IMR-90 (cell line): ENCODE data around the gene PFKP. TPM values are rescaled to one million over a fixed set of nuclear protein-coding genes. Genes with fewer than 3 reads are reported as not detected.

ENCODE experiments used
- ATAC-seq: fragments of 200-7000 bp; cut with Tn5 transposase; 2 replicates; pipeline ENCODE4 v1.9.1; 2020; ENCODE audit warnings: low read depth, mild to moderate bottlenecking, moderate library complexity
- BruUV-seq: library from RNA; stranded (reverse); fragments of 400-500 nt; replicated peaks from 2 replicates; lab custom pipeline; 2021; lab: Mats Ljungman, UMichigan
- CTCF ChIA-PET: fragments of 300-600 bp; formaldehyde crosslinking; extraction: SDS; loops from one replicate; lab custom pipeline; 2021; ENCODE audit warnings: antibody characterized with exemption; lab: Yijun Ruan, JAX
- POLR2A ChIA-PET: fragments of 300-600 bp; sonication (Branson Sonifier 250); formaldehyde crosslinking; loops from one replicate; lab custom pipeline; 2022; ENCODE audit warnings: antibody characterized with exemption; ENCODE audit not compliant: unreplicated experiment; lab: Charles Lee
- DNase-seq: peaks from one replicate; pipeline ENCODE4 v3.0.0; 2013
- H2AFZ ChIP-seq: replicated peaks from 2 replicates; pipeline ENCODE3; 2013; ENCODE audit warnings: low read length, mild to moderate bottlenecking; ENCODE audit not compliant: poor library complexity
- H2AK5ac ChIP-seq: 2 replicates; pipeline ENCODE4 v1.6.1; 2013; ENCODE audit warnings: low read depth, low read length, inconsistent platforms
- H2AK9ac ChIP-seq: replicated peaks from 2 replicates; pipeline ENCODE3; 2013; ENCODE audit warnings: mild to moderate bottlenecking, low read depth, low read length, moderate library complexity; ENCODE audit not compliant: poor library complexity
- H2BK120ac ChIP-seq: 2 replicates; pipeline ENCODE4 v1.6.1; 2013; ENCODE audit warnings: low read depth, low read length, inconsistent platforms
- H2BK15ac ChIP-seq: 3 replicates; pipeline ENCODE4 v1.6.1; 2013; ENCODE audit warnings: low read depth, low read length, inconsistent platforms
- H2BK20ac ChIP-seq: 2 replicates; pipeline ENCODE4 v1.6.1; 2013; ENCODE audit warnings: low read depth, mild to moderate bottlenecking, inconsistent platforms, low read length, moderate library complexity
- H2BK5ac ChIP-seq: 2 replicates; pipeline ENCODE4 v1.6.1; 2013; ENCODE audit warnings: mild to moderate bottlenecking, low read depth, low read length, inconsistent platforms; ENCODE audit not compliant: poor library complexity, severe bottlenecking
- H3K14ac ChIP-seq: replicated peaks from 2 replicates; pipeline ENCODE4 v1.6.1; 2013; ENCODE audit warnings: low read depth, low read length, inconsistent platforms
- H3K18ac ChIP-seq: 2 replicates; pipeline ENCODE4 v1.6.1; 2013; ENCODE audit warnings: low read depth, low read length, control low read depth
- H3K23ac ChIP-seq: 2 replicates; pipeline ENCODE4 v1.6.1; 2013; ENCODE audit warnings: low read depth, low read length, inconsistent platforms
- H3K27ac ChIP-seq: 2 replicates; pipeline ENCODE4 v1.5.1; 2013; ENCODE audit warnings: mild to moderate bottlenecking, control low read depth, low read length; ENCODE audit not compliant: insufficient read depth
- H3K27me3 ChIP-seq: 2 replicates; pipeline ENCODE4 v1.6.1; 2013; ENCODE audit warnings: low read length; ENCODE audit not compliant: control insufficient read depth, insufficient read depth
- H3K36me3 ChIP-seq: 2 replicates; pipeline ENCODE4 v1.6.1; 2013; ENCODE audit warnings: low read length, mixed read lengths; ENCODE audit not compliant: control insufficient read depth, insufficient read depth
- H3K4ac ChIP-seq: 2 replicates; pipeline ENCODE4 v1.6.1; 2013; ENCODE audit warnings: low read depth, low read length, inconsistent platforms
- H3K4me1 ChIP-seq: 2 replicates; pipeline ENCODE4 v1.6.1; 2013; ENCODE audit warnings: low read length, mixed read lengths; ENCODE audit not compliant: control insufficient read depth, insufficient read depth
- H3K4me2 ChIP-seq: 2 replicates; pipeline ENCODE4 v1.6.1; 2013; ENCODE audit warnings: low read depth, mild to moderate bottlenecking, control low read depth, low read length, moderate library complexity
- H3K4me3 ChIP-seq: 2 replicates; pipeline ENCODE4 v1.5.1; 2013; ENCODE audit warnings: low read depth, mild to moderate bottlenecking, control low read depth, low read length, moderate library complexity; ENCODE audit not compliant: insufficient read depth
- H3K56ac ChIP-seq: 2 replicates; pipeline ENCODE4 v1.6.1; 2013; ENCODE audit warnings: low read length, inconsistent platforms; ENCODE audit not compliant: insufficient read depth; ENCODE audit errors: extremely low read depth
- H3K79me1 ChIP-seq, 2 experiments: 2 replicates each; pipeline ENCODE4 v1.6.1; 2013; ENCODE audit warnings: low read length in 2 of 2, inconsistent platforms in 1 of 2, low read depth in 1 of 2
- H3K9ac ChIP-seq: 2 replicates; pipeline ENCODE4 v1.6.1; 2013; ENCODE audit warnings: low read depth, low read length, control low read depth
- H3K9me1 ChIP-seq: 2 replicates; pipeline ENCODE4 v1.6.1; 2013; ENCODE audit warnings: low read length, inconsistent platforms; ENCODE audit not compliant: insufficient read depth
- H3K9me3 ChIP-seq: 2 replicates; pipeline ENCODE4 v1.6.1; 2013; ENCODE audit warnings: low read length; ENCODE audit not compliant: control insufficient read depth, insufficient read depth
- H4K20me1 ChIP-seq: 2 replicates; pipeline ENCODE4 v1.6.1; 2013; ENCODE audit warnings: low read length, inconsistent platforms; ENCODE audit not compliant: insufficient read depth
- H4K5ac ChIP-seq: 2 replicates; pipeline ENCODE4 v1.6.1; 2013; ENCODE audit warnings: mild to moderate bottlenecking, low read depth, low read length, control low read depth
- H4K8ac ChIP-seq, 2 experiments: 2 replicates each; pipeline ENCODE4 v1.6.1; 2013; ENCODE audit warnings: low read depth in 2 of 2, low read length in 2 of 2, control low read depth in 1 of 2, inconsistent platforms in 1 of 2
- H4K91ac ChIP-seq: 2 replicates; pipeline ENCODE4 v1.6.1; 2013; ENCODE audit warnings: low read depth, low read length, inconsistent platforms; ENCODE audit not compliant: insufficient read depth
- BHLHE40 ChIP-seq: fragments of 150-350 bp; IDR thresholded peaks from 2 replicates; pipeline ENCODE4 v1.6.1; 2016; ENCODE audit warnings: mild to moderate bottlenecking, low read depth, low read length
- CEBPB ChIP-seq: IDR thresholded peaks from 2 replicates; pipeline ENCODE4 v1.6.1; 2012; ENCODE audit warnings: low read depth, low read length, improper control_type of control experiment
- CHD1 ChIP-seq: IDR thresholded peaks from 2 replicates; pipeline ENCODE4 v1.6.1; 2012; ENCODE audit warnings: low read depth, low read length, improper control_type of control experiment
- FOS ChIP-seq: fragments of 150-350 bp; IDR thresholded peaks from 2 replicates; pipeline ENCODE4 v1.6.1; 2016; ENCODE audit warnings: low read depth, low read length
- MAFK ChIP-seq: IDR thresholded peaks from 2 replicates; pipeline ENCODE4 v1.6.1; 2012; ENCODE audit warnings: low read depth, low read length, improper control_type of control experiment
- MAZ ChIP-seq: IDR thresholded peaks from 2 replicates; pipeline ENCODE4 v1.6.1; 2012; ENCODE audit warnings: low read depth, mild to moderate bottlenecking, low read length, improper control_type of control experiment, moderate library complexity, borderline replicate concordance
- MXI1 ChIP-seq: IDR thresholded peaks from 2 replicates; pipeline ENCODE4 v1.6.1; 2012; ENCODE audit warnings: low read depth, mild to moderate bottlenecking, low read length, moderate library complexity, borderline replicate concordance
- NFE2L2 ChIP-seq: fragments of 150-350 bp; IDR thresholded peaks from 2 replicates; pipeline ENCODE4 v1.6.1; 2016; ENCODE audit warnings: low read depth, mild to moderate bottlenecking, low read length
- POLR2A ChIP-seq: IDR thresholded peaks from 2 replicates; pipeline ENCODE4 v1.6.1; 2012; ENCODE audit warnings: mild to moderate bottlenecking, low read depth, low read length
- RAD21 ChIP-seq: IDR thresholded peaks from 2 replicates; pipeline ENCODE4 v1.6.1; 2012; ENCODE audit warnings: low read length, improper control_type of control experiment
- RFX5 ChIP-seq: IDR thresholded peaks from 2 replicates; pipeline ENCODE4 v1.8.0; 2012; ENCODE audit warnings: low read depth, mild to moderate bottlenecking, low read length, moderate library complexity
- SMC3 ChIP-seq: fragments of 150-350 bp; IDR thresholded peaks from 2 replicates; pipeline ENCODE4 v1.6.1; 2016; ENCODE audit warnings: low read depth, mild to moderate bottlenecking, antibody characterized with exemption, low read length, moderate library complexity
- USF2 ChIP-seq: fragments of 150-350 bp; IDR thresholded peaks from 2 replicates; pipeline ENCODE4 v1.6.1; 2017; ENCODE audit warnings: mild to moderate bottlenecking, antibody characterized with exemption, low read length, low read depth
- WGBS, 2 experiments: methylation state at CpG; one replicate each; pipeline versions ENCODE4 v1.1.5 to v1.1.7; 2013; ENCODE audit warnings: missing lambda C conversion rate in 2 of 2; ENCODE audit not compliant: insufficient read length in 1 of 2; ENCODE audit errors: extremely low coverage in 2 of 2; 5-methylcytosine and 5-hydroxymethylcytosine counted together
- dilution Hi-C: fragments of 300-500 bp; cut with HindIII; formaldehyde crosslinking; loops from one replicate; pipeline ENCODE4 v1.14.3; 2018; ENCODE audit warnings: low sequenced_read_pairs; ENCODE audit not compliant: unreplicated experiment
- in situ Hi-C: fragments of 300-500 bp; cut with MboI; formaldehyde crosslinking; loops from 3 replicates; pipeline ENCODE4 v1.14.3; 2019; ENCODE audit warnings: low sequenced_read_pairs, inconsistent platforms, mixed read lengths
- intact Hi-C: fragments of 100-400 bp; cut with micrococcal nuclease; formaldehyde crosslinking; loops from 2 replicates; pipeline ENCODE4 v1.10.0; 2022
- polyA plus RNA-seq, 3 experiments: library from polyadenylated mRNA; depleted of rRNA; stranded (reverse); fragments of >200 nt; gene quantifications; 2 replicates each; pipeline ENCODE4 v1.2.3, GENCODE V29; 2012; ENCODE audit warnings: low replicate concordance in 1 of 3
- total RNA-seq: library from RNA; depleted of rRNA; stranded (reverse); fragments of >200 nt; gene quantifications from 2 replicates; pipeline ENCODE4 v1.2.3, GENCODE V29; 2012
- TF ChIP-seq, protein P1 (sequence below): fragments of 150-350 bp; IDR thresholded peaks from 2 replicates; pipeline ENCODE4 v1.6.1; 2016; ENCODE audit warnings: low read depth, mild to moderate bottlenecking, low read length, moderate library complexity, borderline replicate concordance
- TF ChIP-seq, protein P2 (sequence below): conservative IDR thresholded peaks from 2 replicates; pipeline ENCODE4 v1.5.1; 2012; ENCODE audit warnings: mild to moderate bottlenecking, low read depth, low read length, improper control_type of control experiment

The PFKP gene
- total and polyA plus RNA-seq, 2 of the 4 experiments (the other 2 are of a cell fraction): 223 to 294 TPM

- H3K4me3 ChIP-seq: no peak overlapping the region
- H2BK5ac ChIP-seq: no peak overlapping the region
- H2BK120ac ChIP-seq: no peak overlapping the region; the same call in 1 of the 2 replicates
- H2AK5ac ChIP-seq: no peak overlapping the region
- TF ChIP-seq USF2 (no peak), BHLHE40 (no peak), RFX5 (no peak), MAFK (no peak), NFE2L2 (no peak), RAD21 (no peak), FOS (no peak), CHD1 (no peak), MAZ (no peak), MXI1 (no peak), CEBPB (no peak), SMC3 (no peak), POLR2A (no peak)
- TF ChIP-seq, protein P1, sequence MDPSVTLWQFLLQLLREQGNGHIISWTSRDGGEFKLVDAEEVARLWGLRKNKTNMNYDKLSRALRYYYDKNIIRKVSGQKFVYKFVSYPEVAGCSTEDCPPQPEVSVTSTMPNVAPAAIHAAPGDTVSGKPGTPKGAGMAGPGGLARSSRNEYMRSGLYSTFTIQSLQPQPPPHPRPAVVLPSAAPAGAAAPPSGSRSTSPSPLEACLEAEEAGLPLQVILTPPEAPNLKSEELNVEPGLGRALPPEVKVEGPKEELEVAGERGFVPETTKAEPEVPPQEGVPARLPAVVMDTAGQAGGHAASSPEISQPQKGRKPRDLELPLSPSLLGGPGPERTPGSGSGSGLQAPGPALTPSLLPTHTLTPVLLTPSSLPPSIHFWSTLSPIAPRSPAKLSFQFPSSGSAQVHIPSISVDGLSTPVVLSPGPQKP: no peak
- TF ChIP-seq, protein P2, sequence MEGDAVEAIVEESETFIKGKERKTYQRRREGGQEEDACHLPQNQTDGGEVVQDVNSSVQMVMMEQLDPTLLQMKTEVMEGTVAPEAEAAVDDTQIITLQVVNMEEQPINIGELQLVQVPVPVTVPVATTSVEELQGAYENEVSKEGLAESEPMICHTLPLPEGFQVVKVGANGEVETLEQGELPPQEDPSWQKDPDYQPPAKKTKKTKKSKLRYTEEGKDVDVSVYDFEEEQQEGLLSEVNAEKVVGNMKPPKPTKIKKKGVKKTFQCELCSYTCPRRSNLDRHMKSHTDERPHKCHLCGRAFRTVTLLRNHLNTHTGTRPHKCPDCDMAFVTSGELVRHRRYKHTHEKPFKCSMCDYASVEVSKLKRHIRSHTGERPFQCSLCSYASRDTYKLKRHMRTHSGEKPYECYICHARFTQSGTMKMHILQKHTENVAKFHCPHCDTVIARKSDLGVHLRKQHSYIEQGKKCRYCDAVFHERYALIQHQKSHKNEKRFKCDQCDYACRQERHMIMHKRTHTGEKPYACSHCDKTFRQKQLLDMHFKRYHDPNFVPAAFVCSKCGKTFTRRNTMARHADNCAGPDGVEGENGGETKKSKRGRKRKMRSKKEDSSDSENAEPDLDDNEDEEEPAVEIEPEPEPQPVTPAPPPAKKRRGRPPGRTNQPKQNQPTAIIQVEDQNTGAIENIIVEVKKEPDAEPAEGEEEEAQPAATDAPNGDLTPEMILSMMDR: no peak
- no peaks in the 10 kb centered on the region for H3K4me1 ChIP-seq
- no TSS peak for BruUV-seq
- 46% methylated on average over 3 of the region's 3 CpGs; no CpG with 5 or more reads in 1 of the 2 experiments for WGBS, 2 experiments
- H3K14ac ChIP-seq: 0 out of 2 replicates have a peak overlapping the region, but pooled peaks have one; percentile 40
- H3K36me3 ChIP-seq: no peaks in the 10 kb centered on the region
- dilution Hi-C loops (no loop called here), in situ Hi-C loops (no loop called here), intact Hi-C loops (no loop called here)
- H2AK9ac ChIP-seq: no peak overlapping the region
- H3K4ac ChIP-seq: no peak overlapping the region
- H3K23ac ChIP-seq: no peak overlapping the region
- no peak overlapping the region for H3K4me2 ChIP-seq
- H3K9me3 ChIP-seq: 0 out of 2 replicates have a peak, but pooled peaks cover 5% of the 10 kb centered on the region
- no peak overlapping the region for H2BK20ac ChIP-seq
- ATAC-seq (no peak; the same call in 1 of the 2 replicates), DNase-seq (no peak)
- H4K20me1 ChIP-seq: no peaks in the 10 kb centered on the region
- no peak overlapping the region for H4K5ac ChIP-seq
- no peak overlapping the region for H3K9ac ChIP-seq
- ChIA-PET POLR2A (no interaction called here), CTCF (interaction anchor here (1.1 kb wide), 1 partner anchor 24 kb away, joined by 3 read pairs; no protein-coding TSS in a partner anchor)
- no peak overlapping the region; the same call in 1 of the 2 replicates for H3K18ac ChIP-seq
- no peak overlapping the region for H3K56ac ChIP-seq
- H4K8ac ChIP-seq: no peak overlapping the region
- H3K79me1 ChIP-seq: no peaks in the 10 kb centered on the region
- no peak overlapping the region for H3K27ac ChIP-seq
- H3K9me1 ChIP-seq: no peaks in the 10 kb centered on the region
- H2BK15ac ChIP-seq: no peak overlapping the region
- peak overlapping the region; percentile 44 for H2AFZ ChIP-seq
- peaks cover 16% of the 10 kb centered on the region for H3K27me3 ChIP-seq
- no peak overlapping the region for H4K91ac ChIP-seq
These were observed 45.3 kb upstream of the PFKP start for GRCh38 chr10:3022027-3022426.
